ENCODE measurements around the gene YAP1.

The YAP1 gene

GRCh38 chr11:102148059-102148458 lies 37.8 kb downstream of the YAP1 start:
- Histone ChIP-seq H4K20me1 (ENCODE audit: insufficient read depth, low read length) (no peaks in the 10 kb centered on the region), H3K4me3 (ENCODE audit: low read depth in 1 of 2, low read length in 2 of 2) (no peak overlapping the region), H3K4me2 (ENCODE audit: insufficient read depth, low read length) (no peak overlapping the region), H2AFZ (ENCODE audit: low read depth, low read length) (no peak overlapping the region), H3K36me3 (ENCODE audit: insufficient read depth, low read length) (no peaks in the 10 kb centered on the region), H3K9ac (ENCODE audit: low read depth, low read length) (no peak overlapping the region), H3K9me3 (ENCODE audit: insufficient read depth, low read length, severe bottlenecking) (no peaks in the 10 kb centered on the region), H3K79me2 (ENCODE audit: insufficient read depth, low read length) (no peaks in the 10 kb centered on the region), H3K27ac (ENCODE audit: low read length) (no peak overlapping the region), H3K4me1 (ENCODE audit: insufficient read depth, low read length) (no peaks in the 10 kb centered on the region), H3K27me3 (ENCODE audit: insufficient read depth, low read length, poor library complexity) (no peaks in the 10 kb centered on the region)
- DNase-seq (no peak), ATAC-seq (ENCODE audit: insufficient read depth, low read depth) (no peak)
- TF ChIP-seq CTCF (IDR thresholded peaks at IDR 0.05; ENCODE audit: borderline replicate concordance, extremely low read depth, low read length, poor library complexity, severe bottlenecking) (no peak), EZH2 (IDR thresholded peaks at IDR 0.05; ENCODE audit: borderline replicate concordance, low read depth, low read length, severe bottlenecking) (no peak)

- TF ChIP-seq CTCF (IDR thresholded peaks at IDR 0.05; ENCODE audit: borderline replicate concordance, extremely low read depth, low read length, poor library complexity, severe bottlenecking) (no peak), EZH2 (IDR thresholded peaks at IDR 0.05; ENCODE audit: borderline replicate concordance, low read depth, low read length, severe bottlenecking) (no peak)
- Histone ChIP-seq H3K9me3 (ENCODE audit: insufficient read depth, low read length, severe bottlenecking) (no peaks in the 10 kb centered on the region), H3K27me3 (ENCODE audit: insufficient read depth, low read length, poor library complexity) (no peaks in the 10 kb centered on the region), H3K4me2 (ENCODE audit: insufficient read depth, low read length) (no peak overlapping the region), H3K9ac (ENCODE audit: low read depth, low read length) (no peak overlapping the region), H2AFZ (ENCODE audit: low read depth, low read length) (no peak overlapping the region), H4K20me1 (ENCODE audit: insufficient read depth, low read length) (no peaks in the 10 kb centered on the region), H3K4me1 (ENCODE audit: insufficient read depth, low read length) (no peaks in the 10 kb centered on the region), H3K36me3 (ENCODE audit: insufficient read depth, low read length) (no peaks in the 10 kb centered on the region), H3K4me3 (ENCODE audit: low read depth in 1 of 2, low read length in 2 of 2) (no peak overlapping the region), H3K27ac (ENCODE audit: low read length) (no peak overlapping the region), H3K79me2 (ENCODE audit: insufficient read depth, low read length) (no peaks in the 10 kb centered on the region)
- ATAC-seq (ENCODE audit: insufficient read depth, low read depth) (no peak), DNase-seq (no peak)
Measured at GRCh38 chr11:102151784-102152525, 41.7 kb downstream of the YAP1 start.

GRCh38 chr11:102153082-102153481 lies 42.8 kb downstream of the YAP1 start:
- Histone ChIP-seq H3K79me2 (ENCODE audit: insufficient read depth, low read length) (no peaks in the 10 kb centered on the region), H4K20me1 (ENCODE audit: insufficient read depth, low read length) (no peaks in the 10 kb centered on the region), H3K4me3 (ENCODE audit: low read depth in 1 of 2, low read length in 2 of 2) (no peak overlapping the region), H3K4me1 (ENCODE audit: insufficient read depth, low read length) (no peaks in the 10 kb centered on the region), H3K9ac (ENCODE audit: low read depth, low read length) (no peak overlapping the region), H2AFZ (ENCODE audit: low read depth, low read length) (no peak overlapping the region), H3K36me3 (ENCODE audit: insufficient read depth, low read length) (no peaks in the 10 kb centered on the region), H3K4me2 (ENCODE audit: insufficient read depth, low read length) (no peak overlapping the region), H3K27me3 (ENCODE audit: insufficient read depth, low read length, poor library complexity) (no peaks in the 10 kb centered on the region), H3K9me3 (ENCODE audit: insufficient read depth, low read length, severe bottlenecking) (no peaks in the 10 kb centered on the region), H3K27ac (ENCODE audit: low read length) (no peak overlapping the region)
- ATAC-seq (ENCODE audit: insufficient read depth, low read depth), result no peak
- no peak for DNase-seq
- TF ChIP-seq EZH2 (IDR thresholded peaks at IDR 0.05; ENCODE audit: borderline replicate concordance, low read depth, low read length, severe bottlenecking) (no peak), CTCF (IDR thresholded peaks at IDR 0.05; ENCODE audit: borderline replicate concordance, extremely low read depth, low read length, poor library complexity, severe bottlenecking) (no peak)

Measured in DND-41 (cell line).